NAMALWA (cell line): ENCODE measurements around the gene LRRC37B.
"Not testable (repeated sequence)": the region's sequence is repeated elsewhere in the genome, so short reads cannot be mapped to it uniquely, and the experiment has no call there.

Source experiments
- DNase-seq: peaks from one replicate; pipeline ENCODE4 v3.0.0-alpha.2; 2015; ENCODE audit warnings: low spot score

LRRC37B gene

DNA sequence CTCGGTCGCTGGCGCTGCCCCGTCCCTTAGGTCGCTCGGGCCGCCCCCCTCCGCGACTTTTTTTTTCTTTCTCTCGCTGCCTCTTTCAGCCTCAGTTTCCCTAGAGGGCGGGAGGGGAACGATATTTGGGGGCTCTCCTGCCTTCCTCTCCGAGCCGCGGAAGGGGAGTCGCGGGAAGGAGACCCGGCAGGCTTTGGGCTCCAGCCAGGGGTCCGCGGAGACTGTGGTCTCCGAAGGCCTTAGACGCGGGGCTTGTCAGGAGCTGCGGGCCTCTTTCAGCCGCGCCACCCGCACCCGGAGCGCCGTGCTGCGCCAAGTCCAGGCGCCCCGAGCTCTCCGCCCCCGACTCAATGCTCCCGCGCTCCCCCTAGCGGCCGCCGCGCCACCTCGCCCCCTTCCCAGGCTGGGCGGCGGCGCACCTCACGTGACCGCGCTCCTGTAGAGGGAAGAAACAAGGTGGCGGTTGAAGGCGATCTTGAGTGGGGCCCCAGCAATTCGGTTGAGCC, at the start of gene LRRC37B:
Gene LRRC37B, plus strand, starts transcription at position 427 of the 506 bp plus-strand sequence. CDS start 14,010 bp downstream, outside the sequence.
- DNase-seq: peak; percentile 87

DNA sequence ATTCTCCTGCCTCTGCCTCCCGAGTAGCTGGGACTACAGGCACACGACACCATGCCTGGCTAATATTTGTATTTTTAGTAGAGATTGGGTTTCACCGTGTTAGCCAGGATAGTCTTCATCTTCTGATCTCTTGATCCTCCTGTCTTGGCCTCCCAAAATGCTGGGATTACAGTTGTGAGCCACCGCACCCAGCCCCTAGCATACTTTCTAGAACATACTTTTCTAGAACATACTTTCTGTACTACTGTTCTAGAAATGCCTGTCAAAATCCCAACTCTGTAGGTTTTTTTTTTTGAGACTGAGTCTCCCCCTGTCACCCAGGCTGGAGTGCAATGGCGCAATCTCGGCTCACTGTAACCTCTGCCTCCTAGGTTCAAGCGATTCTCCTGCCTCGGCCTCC, 43.1 kb upstream of the LRRC37B start:
- not testable (repeated sequence) for DNase-seq

DNA sequence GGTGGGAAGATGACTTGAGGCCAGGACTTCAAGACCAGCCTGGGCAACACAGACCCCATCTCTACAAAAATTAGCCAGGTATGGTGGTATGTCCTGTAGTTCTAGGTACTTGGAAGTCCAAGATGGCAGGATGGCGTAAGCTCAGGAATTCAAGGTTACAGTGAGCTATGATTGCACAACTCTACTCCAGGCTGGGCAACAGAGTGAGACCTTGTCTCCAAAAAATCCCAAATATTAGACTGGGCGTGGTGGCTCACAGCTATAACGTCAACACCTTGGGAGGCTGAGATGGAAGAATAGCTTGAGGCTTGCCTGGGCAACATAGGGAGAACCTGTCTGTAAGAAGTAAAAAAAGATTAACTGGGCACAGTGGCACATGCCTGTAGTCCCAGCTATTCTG, 39.5 kb upstream of the LRRC37B start:
- no peak for DNase-seq

DNA sequence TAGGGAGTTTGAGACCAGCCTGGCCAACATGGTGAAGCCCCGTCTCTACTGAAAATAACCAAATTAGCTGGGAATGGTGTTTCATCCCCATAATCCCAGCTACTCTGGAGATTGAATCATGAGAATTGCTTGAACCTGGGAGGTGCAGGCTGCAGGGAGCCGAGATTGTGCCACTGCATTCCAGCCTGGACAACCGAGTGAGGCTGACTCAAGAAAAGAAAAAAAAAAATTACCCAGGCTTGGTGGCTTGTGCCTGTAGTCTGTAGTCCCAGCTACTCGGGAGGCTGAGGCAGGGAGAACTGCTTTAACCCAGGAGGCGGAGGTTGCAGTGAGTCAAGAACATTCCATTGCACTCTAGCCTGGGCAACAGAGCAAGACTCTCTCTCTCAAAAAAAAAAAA, 36.8 kb upstream of the LRRC37B start:
- DNase-seq: not testable (repeated sequence)

DNA sequence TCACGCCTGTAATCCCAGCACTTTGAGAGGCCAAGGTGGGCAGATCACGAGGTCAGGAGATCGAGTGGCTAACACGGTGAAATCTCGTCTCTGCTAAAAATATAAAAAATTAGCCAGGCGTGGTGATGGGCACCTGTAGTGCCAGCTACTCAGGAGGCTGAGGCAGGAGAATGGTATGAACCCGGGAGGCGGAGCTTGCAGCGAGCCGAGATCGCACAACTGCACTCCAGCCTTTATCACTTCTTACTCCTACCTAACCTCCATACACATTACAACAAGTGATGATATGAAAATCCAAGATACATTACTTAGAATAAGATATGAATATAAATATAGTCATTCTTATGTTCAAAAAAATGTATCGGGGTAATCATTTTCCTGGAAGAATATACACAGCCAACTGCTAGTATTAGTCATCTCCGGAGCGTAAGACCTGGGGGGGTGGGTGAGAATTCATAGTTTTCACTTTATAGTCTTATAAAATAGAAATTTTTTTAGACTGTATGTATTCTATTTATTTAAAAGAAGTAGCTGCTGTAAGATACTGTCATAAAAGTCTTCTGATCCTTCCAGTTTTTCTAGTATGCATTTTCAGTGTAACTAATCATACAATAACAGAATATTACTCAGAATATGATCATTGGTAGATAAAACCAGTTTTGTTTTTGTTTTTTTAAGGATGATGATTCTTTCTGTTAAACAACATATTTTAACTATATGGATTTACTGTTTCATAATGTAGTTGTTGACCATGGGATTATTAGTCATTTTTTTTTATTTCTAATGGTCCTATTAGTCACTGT, 32.7 kb upstream of the LRRC37B start:
- DNase-seq: not testable (repeated sequence)

DNA sequence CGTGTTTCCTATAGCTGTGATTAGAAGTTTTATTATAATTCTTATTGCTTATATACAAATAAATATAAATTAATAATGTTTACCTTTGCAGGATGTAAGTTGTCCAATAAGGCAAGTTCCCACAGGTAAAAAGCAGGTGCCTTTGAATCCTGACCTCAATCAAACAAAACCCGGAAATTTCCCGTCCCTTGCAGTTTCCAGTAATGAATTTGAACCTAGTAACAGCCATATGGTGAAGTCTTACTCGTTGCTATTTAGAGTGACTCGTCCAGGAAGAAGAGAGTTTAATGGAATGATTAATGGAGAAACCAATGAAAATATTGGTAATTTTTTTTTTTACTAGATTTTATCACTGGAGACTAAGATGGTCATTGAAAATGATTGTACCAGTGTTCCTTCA, 31.8 kb upstream of the LRRC37B start:
- not testable (repeated sequence) for DNase-seq

DNA sequence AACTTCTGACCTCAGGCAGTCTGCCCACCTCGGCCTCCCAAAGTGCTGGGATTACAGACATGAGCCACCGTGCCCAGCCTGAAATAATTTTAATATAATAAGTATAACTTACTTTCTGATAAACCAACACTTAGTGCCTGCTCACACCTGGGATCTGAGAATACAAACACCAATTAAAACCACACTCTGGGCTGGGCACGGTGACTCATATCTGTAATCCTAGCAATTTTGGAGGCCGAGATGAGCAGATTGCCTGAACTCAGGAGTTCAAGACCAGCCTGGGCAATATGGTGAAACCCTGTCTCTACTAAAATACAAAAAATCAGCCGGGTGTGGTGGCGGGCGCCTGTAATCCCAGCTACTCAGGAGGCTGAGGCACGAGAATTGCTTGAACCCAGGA, 15.4 kb upstream of the LRRC37B start:
- not testable (repeated sequence) for DNase-seq

DNA sequence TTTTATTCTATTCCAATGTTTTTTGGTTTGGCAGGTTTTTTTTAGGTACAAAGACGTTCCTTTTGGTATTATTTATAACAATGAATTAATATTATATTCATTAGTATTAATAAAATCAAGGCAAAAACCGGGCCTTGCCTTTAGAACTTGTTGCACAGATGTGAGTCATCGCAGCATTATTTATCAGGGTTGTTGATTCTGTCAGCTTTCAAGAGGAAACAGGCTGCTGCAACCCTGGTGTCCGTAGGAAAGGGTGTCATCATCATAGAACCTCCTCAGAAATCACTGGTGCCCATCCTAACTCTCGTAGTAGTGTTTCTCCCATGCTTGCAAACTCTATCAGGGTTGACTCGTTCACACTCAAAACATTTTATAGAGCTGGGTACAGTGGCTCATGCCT, 10.2 kb upstream of the LRRC37B start:
- no peak for DNase-seq

DNA sequence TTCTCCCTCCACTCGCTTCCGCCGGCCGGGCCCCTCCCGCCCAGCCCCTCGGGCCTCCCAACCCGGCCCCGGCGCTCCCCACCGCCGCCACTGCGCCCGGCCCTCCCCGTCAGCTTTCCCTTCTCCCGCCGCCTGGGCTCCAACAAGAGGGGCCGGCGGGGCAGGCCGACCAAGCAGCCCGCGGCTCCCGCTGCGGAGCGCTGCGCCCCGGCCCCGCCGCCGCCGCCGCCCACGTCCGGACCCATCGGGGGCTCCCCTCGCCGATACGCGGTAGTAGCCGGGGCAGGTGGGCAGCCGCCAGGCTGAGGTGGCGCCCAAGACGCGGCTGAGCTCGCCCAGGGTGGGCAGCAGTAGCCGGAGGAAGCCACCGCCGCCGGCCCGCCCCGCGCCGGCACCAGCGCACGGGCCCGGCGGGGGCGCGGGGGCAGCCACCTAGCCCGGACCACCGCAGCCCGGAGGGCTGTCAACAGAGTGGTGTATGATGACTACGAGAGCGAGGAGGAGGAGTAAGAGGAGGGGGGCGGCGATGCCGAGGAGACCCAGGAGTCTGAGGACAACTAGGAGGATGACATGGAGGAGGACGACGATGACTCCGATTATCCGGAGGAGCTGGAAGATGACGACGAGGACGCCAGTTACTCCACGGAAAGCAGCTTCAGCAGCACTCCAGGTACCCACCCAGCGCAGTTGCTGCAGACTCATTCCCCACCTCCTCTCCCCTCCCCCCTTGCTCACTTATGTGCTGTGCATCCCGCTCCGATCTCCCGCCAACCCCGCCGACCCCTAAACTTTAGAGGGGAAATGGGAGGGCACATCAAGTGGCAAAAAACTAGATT, 498 bp downstream of the LRRC37B start:
- peak; percentile 56 for DNase-seq

DNA sequence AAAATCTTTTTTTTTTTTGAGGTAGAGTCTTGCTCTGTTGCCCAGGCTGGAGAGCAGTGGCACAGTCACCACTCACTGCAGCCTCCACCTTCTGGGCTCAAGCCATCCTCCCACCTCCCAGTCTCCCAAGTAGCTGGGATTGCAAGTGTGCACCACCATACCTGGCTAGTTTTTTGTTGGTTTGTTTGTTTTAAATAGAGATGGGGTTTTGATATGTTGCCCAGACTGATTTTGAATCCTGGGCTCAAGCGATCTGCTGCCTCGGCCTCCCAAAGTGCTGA, 2.0 kb downstream of the LRRC37B start:
- no peak for DNase-seq

DNA sequence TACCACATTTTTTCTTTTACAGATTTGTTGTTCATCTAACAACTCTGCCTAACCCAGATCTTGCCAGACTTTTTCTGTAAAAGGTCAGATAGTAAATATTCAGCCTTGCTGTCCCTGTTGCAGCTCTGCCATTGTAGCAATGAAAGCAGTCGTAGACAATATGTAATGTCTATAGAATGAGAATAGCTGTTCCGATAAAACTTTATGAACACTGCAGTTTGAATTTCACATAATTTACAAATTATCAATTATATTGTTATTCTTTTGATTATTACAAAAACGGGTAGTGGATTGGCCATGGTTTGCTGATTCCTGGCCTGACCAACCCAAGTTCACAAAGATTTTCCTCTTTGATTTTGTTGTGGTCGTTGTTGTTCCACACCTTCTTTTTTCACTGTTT, 2.9 kb downstream of the LRRC37B start:
- no peak for DNase-seq

DNA sequence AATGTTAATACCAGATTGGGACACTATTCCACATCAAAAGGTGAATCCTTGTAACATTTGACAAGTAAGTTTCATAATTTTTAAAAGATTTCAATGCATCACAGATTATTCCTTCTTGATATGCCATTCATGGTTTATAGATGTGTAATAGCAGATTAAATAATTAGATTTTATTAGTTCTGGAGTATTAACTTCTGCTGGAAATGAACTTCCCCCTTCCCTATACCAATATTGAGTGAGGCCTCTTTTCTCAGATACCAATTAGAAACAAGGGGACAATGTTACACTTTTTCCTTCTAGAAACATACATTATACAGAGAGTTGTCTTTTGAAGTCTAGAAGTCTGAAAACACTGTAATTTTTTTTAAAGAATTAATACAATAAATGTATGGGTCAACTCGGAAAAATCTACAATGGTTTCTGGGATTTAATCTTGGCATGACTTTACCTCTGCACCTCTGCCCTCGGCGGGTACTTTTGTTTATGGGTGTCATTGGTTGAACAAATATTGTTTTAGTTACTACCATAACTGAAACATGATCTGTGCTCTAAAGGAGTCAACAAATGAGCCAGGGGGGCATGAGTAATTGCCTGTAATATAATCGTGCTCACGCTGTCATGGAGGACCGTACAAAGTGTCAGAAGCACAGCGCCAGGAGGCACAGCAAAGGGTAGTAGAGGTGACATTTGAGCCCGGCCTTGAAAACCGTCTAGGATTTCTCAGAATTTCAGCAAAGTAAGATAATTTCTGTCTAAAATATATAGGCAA, 8.2 kb downstream of the LRRC37B start:
- no peak for DNase-seq

DNA sequence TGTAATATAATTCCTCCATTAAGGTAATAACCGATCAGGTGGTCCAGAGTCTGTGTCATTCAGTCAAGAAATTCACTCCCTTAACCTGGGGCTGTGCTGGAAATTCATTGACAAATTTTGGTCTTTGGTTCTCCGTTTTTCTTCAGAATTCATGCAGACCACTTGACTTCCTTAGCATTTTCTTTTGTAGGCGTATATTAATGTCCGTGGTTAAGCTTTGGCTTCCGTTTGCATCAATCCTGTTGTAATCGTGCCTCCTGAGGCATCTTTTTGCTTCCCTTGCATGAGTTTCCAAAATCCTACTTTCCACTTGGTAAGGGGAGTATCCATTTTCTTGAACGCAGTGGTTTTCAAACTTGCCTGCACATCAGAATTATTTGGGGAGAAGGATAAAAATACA, 9.0 kb downstream of the LRRC37B start:
- DNase-seq: no peak

DNA sequence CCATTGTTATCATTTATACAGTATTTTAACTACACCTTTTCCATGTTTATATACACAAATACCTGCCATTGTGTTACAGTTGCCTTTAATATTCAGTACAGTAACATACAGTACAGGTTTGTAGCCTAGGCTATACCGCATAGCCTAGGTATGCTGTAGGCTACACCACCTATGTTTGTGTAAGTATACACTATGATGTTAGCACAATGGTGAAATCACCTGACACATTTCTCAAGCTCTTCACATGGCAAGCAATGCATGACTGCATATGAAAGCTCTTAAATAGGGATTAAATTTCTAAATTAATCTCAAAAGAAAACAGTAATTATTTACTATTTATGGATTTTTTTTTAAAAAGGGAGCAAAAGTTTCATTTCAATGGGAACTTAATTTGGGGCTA, 12.0 kb downstream of the LRRC37B start:
- no peak for DNase-seq

DNA sequence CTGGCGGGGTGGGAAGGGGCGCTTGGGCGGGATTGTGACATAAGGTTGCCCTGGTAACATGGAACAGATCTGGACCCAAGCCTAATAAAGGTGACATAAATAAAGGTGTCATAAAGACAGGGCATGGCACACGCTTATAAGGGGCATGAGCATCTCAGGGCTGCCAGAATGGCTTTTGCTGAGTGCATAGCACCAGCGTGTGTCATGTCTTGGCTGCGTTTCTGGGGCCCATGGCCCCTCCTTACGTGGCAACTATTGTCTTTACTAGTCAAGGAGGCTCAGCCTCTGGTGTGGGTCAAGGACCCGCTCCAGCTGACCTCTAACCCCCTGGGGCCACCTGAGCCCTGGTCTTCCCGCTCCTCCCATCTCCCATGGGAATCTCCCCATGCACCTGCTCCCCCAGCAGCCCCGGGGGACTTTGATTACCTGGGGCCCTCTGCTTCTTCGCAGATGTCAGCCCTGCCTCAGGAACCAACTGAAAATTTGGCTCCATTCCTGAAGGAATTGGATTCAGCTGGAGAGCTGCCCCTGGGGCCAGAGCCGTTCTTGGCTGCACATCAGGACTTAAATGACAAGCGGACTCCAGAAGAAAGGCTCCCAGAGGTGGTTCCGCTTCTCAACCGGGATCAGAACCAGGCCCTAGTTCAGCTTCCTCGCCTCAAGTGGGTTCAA, 13.9 kb downstream of the LRRC37B start:
- DNase-seq: no peak

DNA sequence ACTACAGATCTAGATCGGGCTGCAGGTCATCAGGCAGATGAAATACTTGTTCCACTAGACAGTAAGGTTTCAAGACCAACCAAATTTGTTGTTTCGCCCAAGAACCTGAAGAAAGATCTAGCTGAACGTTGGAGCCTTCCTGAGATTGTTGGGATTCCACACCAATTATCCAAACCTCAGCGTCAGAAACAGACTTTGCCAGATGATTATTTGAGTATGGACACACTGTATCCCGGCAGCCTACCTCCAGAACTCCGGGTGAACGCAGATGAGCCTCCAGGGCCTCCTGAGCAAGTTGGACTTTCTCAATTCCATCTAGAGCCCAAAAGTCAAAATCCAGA, 14.4 kb downstream of the LRRC37B start:
- DNase-seq: no peak

DNA sequence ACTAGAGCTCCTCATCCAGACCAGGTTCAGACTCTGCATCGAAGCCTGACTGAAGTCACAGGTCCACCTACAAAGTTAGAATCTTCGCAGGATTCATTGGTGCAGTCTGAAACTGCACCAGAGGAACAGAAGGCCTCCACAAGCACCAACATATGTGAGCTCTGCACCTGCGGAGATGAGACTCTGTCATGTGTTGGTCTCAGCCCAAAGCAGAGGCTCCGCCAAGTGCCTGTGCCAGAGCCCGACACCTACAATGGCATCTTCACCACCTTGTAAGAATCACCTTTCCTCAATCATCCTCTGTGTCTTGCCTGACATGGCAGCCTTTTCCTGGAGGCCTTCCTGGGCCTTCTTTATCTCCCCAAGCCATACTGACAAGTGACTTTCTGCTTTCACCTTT, 15.4 kb downstream of the LRRC37B start:
- DNase-seq: not testable (repeated sequence)

DNA sequence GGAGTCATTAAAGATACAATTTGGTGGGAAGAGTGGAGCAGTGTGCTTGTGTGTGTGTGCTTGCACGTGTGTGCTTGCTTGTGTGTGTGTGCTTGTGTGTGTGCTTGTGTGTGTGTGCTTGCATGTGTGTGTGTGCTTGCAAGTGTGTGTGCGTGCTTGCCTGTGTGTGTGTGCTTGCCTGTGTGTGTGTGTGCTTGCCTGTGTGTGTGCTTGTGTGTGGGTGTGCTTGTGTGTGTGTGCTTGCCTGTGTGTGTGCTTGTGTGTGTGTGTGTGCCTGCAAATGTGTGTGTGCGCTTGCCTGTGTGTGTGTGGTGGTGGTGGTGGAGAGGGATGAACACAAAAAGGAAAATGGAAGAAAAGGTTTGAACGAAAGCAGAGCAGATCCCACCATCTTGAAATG, 20.1 kb downstream of the LRRC37B start:
- not testable (repeated sequence) for DNase-seq

DNA sequence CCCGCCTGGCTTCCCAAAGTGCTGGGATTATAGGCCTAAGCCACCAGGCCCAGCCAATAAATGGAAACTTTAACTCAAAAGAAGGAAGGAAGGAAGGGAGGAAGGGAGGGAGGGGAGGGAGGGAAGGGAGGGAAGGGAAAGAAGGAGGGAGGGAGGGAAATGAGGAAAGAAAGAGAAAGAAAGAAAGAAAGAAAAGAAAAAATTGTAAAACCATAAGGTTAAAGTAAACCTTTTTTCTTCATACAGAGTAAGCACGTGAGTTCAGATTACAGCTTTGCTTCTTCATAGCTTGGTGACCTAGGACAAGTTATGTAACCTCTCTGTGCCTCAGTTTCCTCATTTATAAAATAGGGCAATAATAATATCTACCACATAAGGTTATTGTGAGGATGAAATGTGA, 26.0 kb downstream of the LRRC37B start:
- no peak for DNase-seq

DNA sequence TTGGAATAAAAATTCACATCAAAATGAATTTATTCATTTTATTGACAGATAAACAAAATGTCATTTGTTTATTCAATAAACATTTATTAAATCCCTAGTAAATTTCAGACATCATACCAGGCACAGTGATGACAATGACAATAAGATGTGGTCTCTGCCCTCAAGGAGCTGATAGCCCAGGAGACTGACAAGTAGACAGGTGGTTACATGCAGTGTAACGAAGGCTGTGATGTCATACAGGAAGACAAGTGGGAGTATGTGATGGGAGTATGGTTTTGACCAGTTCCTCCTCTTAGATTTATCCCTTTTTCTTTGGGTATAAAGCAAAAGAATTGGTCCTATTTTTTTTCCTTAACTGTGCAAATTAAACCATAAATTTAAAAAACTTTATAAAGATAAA, 26.6 kb downstream of the LRRC37B start:
- DNase-seq: not testable (repeated sequence)

DNA sequence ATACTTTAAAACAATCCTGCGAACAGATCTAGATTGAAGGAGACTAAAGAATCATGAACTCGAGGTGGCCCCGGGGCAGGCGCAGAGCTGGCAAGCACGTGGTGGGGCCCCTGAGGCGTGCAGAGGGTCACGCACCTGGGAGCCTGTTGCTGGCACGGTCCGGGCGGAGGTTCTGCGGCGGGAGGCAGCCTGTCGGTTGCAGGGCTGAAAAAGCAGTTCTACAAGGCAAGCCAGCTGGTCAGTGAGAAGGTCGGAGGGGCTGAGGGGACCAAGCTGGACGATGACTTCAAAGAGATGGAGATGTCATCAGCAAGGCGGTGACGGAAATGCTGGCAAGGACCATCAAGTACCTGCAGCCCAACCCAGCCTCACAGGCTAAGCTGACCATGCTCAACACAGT, 33.1 kb downstream of the LRRC37B start:
- not testable (repeated sequence) for DNase-seq

DNA sequence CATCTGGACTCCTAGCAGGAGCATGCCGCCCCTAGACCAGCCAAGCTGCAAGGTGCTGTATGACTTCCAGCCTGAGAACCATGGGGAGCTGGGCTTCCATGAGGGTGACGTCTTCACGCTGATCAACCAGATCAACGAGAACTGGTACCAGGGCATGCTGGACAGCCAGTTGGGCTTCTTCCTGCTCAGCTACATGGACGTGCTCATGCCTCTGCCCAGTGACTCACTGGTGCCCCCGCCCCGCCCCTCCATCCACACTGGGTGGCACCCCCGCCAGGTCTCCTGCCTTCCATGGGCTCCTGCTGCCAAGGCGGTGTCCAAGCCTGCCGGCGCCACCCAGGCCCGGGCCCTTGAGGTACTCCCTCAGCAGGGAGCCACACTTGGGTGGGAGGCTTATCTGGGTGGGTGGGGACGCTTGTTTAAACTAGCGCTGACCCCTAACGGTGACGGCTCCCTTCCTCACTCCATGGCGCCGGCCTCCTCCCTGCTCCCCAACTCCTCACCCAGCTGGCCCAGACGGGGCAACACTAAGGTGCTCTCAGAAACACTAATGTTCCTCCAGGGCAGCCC, 34.2 kb downstream of the LRRC37B start:
- DNase-seq: not testable (repeated sequence)
